Endothelial cell of umbilical vein (primary cell): Measurements from ENCODE around the gene GALNT1.

ENCODE experiments used
- CTCF ChIP-seq, 2 donors: IDR thresholded peaks; 1 replicate in 1 of 2; 2 replicates in 1 of 2; pipeline ENCODE4 v1.5.1; 2011; ENCODE audit warnings: low read length in 2 of 2, mild to moderate bottlenecking in 2 of 2, moderate library complexity in 2 of 2, control low read depth in 1 of 2, inconsistent platforms in 1 of 2, low read depth in 1 of 2; ENCODE audit not compliant: insufficient read depth in 1 of 2; ENCODE audit errors: extremely low read depth in 1 of 2
- EZH2 ChIP-seq: IDR thresholded peaks from 2 replicates; pipeline ENCODE4 v1.6.1; 2012; ENCODE audit warnings: borderline replicate concordance, low read depth, mild to moderate bottlenecking, moderate library complexity, low read length, inconsistent platforms; ENCODE audit not compliant: severe bottlenecking
- MAX ChIP-seq: IDR thresholded peaks from 2 replicates; pipeline ENCODE4 v1.6.1; 2011; ENCODE audit not compliant: insufficient read depth, insufficient read length
- POLR2A ChIP-seq: IDR thresholded peaks from 2 replicates; pipeline ENCODE4 v1.6.1; 2012; ENCODE audit warnings: low read depth, mild to moderate bottlenecking, control low read depth, low read length
- POLR2AphosphoS5 ChIP-seq: IDR thresholded peaks from 2 replicates; pipeline ENCODE4 v1.6.1; 2012; ENCODE audit warnings: low read depth, mild to moderate bottlenecking, control low read depth, low read length, moderate library complexity; ENCODE audit not compliant: insufficient read depth

GRCh38 chr18:35572644-35573043, 8.9 kb upstream of the GALNT1 start:
- TF ChIP-seq CTCF (IDR thresholded peaks at IDR 0.05; ENCODE audit: extremely low read depth in 1 of 2, insufficient read depth in 1 of 2, low read depth in 1 of 2, low read length in 2 of 2) = no peak
- TF ChIP-seq EZH2 = no peak
- no peak for TF ChIP-seq POLR2A
- TF ChIP-seq POLR2AphosphoS5 = no peak
- no peak for TF ChIP-seq MAX
